Immature natural killer cell (primary cell): ENCODE data around the gene ARPC1B. TPM values are rescaled to one million over a fixed set of nuclear protein-coding genes. Genes with fewer than 3 reads are reported as not detected.

Experiments
- DNase-seq, 3 donors: peaks; one replicate each; pipeline ENCODE4 v3.0.0; 2022; ENCODE audit warnings: mixed read lengths in 1 of 3
- H3K27ac Mint-ChIP-seq, 6 donors: one replicate each; pipeline ENCODE4 v1.8.0; 2020; ENCODE audit warnings: mixed read lengths in 6 of 6, mild to moderate bottlenecking in 5 of 6, inconsistent platforms in 4 of 6, moderate library complexity in 3 of 6
- H3K27me3 Mint-ChIP-seq, 3 donors: one replicate each; pipeline ENCODE4 v1.8.0; 2020 to 2021; ENCODE audit warnings: low read depth in 3 of 3, mild to moderate bottlenecking in 3 of 3, mixed read lengths in 3 of 3, moderate library complexity in 3 of 3, inconsistent platforms in 1 of 3
- H3K36me3 Mint-ChIP-seq, 3 donors: one replicate each; pipeline ENCODE4 v1.8.0; 2020; ENCODE audit warnings: mixed read lengths in 3 of 3, inconsistent platforms in 2 of 3, mild to moderate bottlenecking in 2 of 3
- H3K4me1 Mint-ChIP-seq, 2 donors: one replicate each; pipeline ENCODE4 v1.8.0; 2020; ENCODE audit warnings: inconsistent platforms in 2 of 2, mild to moderate bottlenecking in 2 of 2, mixed read lengths in 2 of 2, moderate library complexity in 1 of 2
- H3K4me3 Mint-ChIP-seq, 5 donors: one replicate each; pipeline ENCODE4 v1.8.0; 2020; ENCODE audit warnings: mild to moderate bottlenecking in 5 of 5, mixed read lengths in 5 of 5, inconsistent platforms in 3 of 5, moderate library complexity in 3 of 5
- H3K9me3 Mint-ChIP-seq, 6 donors: one replicate each; pipeline ENCODE4 v1.8.0; 2020; ENCODE audit warnings: mild to moderate bottlenecking in 6 of 6, mixed read lengths in 6 of 6, inconsistent platforms in 4 of 6, moderate library complexity in 3 of 6
- polyA plus RNA-seq, 3 donors: library from polyadenylated mRNA; unstranded; fragments of 300-500 nt; fragmentation: Illumina TruSeq; gene quantifications; one replicate each; pipeline ENCODE4 v1.2.3, GENCODE V29; 2021

The ARPC1B gene
- polyA plus RNA-seq, 3 donors from 2014 or later = 582 to 834 (median 626) TPM

DNA sequence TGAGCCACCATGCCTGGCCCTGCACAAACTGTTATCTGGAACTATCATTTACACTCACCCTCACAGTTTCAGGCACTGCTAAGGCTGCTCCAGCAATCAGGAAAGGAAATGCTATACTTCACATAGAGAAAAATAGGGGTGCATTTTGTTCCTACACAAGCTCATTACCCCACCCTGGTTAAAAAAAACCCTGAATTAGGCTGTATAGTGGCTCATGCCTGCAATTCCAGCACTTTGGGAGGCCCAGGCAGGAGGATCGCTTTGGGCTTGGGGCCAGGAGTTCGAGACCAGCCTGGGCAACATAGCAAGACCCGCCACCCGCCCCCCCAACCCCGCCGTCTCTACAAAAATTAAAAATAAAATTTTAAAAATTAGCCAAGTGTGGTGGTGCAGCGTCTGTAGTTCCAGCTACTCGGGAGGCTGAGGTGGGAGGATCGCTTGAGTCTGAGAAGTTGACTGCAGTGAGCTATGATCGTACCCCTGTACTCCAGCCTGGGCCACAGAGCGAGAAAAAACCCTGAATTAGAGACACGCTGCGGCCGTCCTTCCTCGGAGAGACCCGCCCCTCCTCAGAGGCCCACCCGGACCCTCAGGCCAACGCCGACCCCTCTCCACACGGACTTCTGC lies 63.5 kb downstream of the ARPC1B start:
- Mint-ChIP-seq H3K27ac (peak overlapping the region; percentile 85 to 94 (median 92)), H3K4me3 (peak overlapping the region; percentile 94 to 96 (median 95)), H3K36me3 (peaks cover 0 to 4% (median 2%) of the 10 kb centered on the region in 3 donors), H3K27me3 (peaks cover 2 to 5% (median 3%) of the 10 kb centered on the region in 3 donors), H3K4me1 (peaks cover 23 to 40% of the 10 kb centered on the region in 2 donors), H3K9me3 (no peaks in the 10 kb centered on the region)
- no peak for DNase-seq

- Mint-ChIP-seq H3K9me3 (no peaks in the 10 kb centered on the region), H3K36me3 (peaks cover 0 to 7% (median 4%) of the 10 kb centered on the region in 3 donors), H3K27ac (peak within 1 kb of the TSS; percentile 85 to 95 (median 92)), H3K4me1 (peaks cover 23 to 43% of the 10 kb centered on the region in 2 donors), H3K4me3 (peak within 1 kb of the TSS; percentile 94 to 96 (median 95)), H3K27me3 (peaks cover 2 to 5% (median 3%) of the 10 kb centered on the region in 3 donors)
- DNase-seq = peak; percentile 90 to 93 (median 90)
Measured at GRCh38 chr7:99438573-99439480, 64.3 kb downstream of the ARPC1B start, which contains the start of the genes CPSF4 and PTCD1. CPSF4 (plus strand) TSS chr7:99438943; CDS start chr7:99439083, 140 bp downstream. PTCD1 (minus strand) TSS chr7:99438798; CDS start chr7:99435242, 3,556 bp downstream.

DNA sequence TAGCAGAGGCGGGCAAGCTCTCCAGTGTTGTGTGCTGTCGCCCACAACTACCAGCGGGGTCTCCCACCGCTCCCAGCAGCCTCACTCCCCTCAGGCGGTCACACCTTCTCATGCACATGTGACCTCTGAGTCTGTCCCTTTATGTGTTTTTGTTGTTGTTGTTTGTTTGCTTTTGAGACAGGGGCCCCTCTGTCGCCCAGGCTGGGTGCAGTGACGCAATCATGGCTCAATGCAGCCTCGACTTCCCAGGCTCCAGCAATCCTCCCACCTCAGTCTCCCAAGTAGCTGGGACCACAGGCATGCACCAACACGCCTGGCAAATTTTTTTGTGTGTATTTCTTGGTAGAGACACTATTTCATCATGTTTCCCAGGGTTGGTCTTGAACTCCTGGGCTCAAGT lies 65.7 kb downstream of the ARPC1B start:
- DNase-seq = no peak
- H3K27ac Mint-ChIP-seq = peak overlapping the region; percentile 21 to 95 (median 85)
- peak overlapping the region; percentile 94 to 96 (median 95) for H3K4me3 Mint-ChIP-seq

More for the DNA sequence above, 65.7 kb downstream of the ARPC1B start:
- H3K36me3 Mint-ChIP-seq = peaks cover 0 to 11% (median 4%) of the 10 kb centered on the region in 3 donors
- H3K27me3 Mint-ChIP-seq = peaks cover 2 to 5% (median 3%) of the 10 kb centered on the region in 3 donors
- H3K4me1 Mint-ChIP-seq = peaks cover 23 to 43% of the 10 kb centered on the region in 2 donors
- H3K9me3 Mint-ChIP-seq = no peaks in the 10 kb centered on the region

Other genes with a start within 250 kb of the ARPC1B start
- 1 to 10 TPM in 2 of 3 donors, under 1 TPM in 1; 0.93 to 2.0 (median 1.2) TPM for gene SMURF1, start 230.6 kb upstream of the ARPC1B start, polyA plus RNA-seq
- not detected for gene KPNA7, start 166.6 kb upstream of the ARPC1B start, polyA plus RNA-seq
- gene MYH16, start 101.9 kb upstream of the ARPC1B start, polyA plus RNA-seq = not detected
- 10 to 100 TPM; 26.6 to 49.2 (median 39.5) TPM for gene ARPC1A, start 48.8 kb upstream of the ARPC1B start, polyA plus RNA-seq
- 10 to 100 TPM; 20.7 to 43.3 (median 30.0) TPM for gene PDAP1, start 33.9 kb downstream of the ARPC1B start, polyA plus RNA-seq
- 100 to 1,000 TPM; 265 to 362 (median 279) TPM for gene BUD31, start 34.2 kb downstream of the ARPC1B start, polyA plus RNA-seq
- gene PTCD1, start 64.1 kb downstream of the ARPC1B start, polyA plus RNA-seq = 1 to 10 TPM in 2 of 3 donors, under 1 TPM in 1; 0.83 to 3.7 (median 1.4) TPM
- 10 to 100 TPM; 18.4 to 26.6 (median 22.2) TPM for gene CPSF4, start 64.2 kb downstream of the ARPC1B start, polyA plus RNA-seq
- 100 to 1,000 TPM; 455 to 757 (median 495) TPM for gene ATP5MF, start 91.4 kb downstream of the ARPC1B start, polyA plus RNA-seq
- gene ZNF789, start 98.2 kb downstream of the ARPC1B start, polyA plus RNA-seq = 1 to 10 TPM; 4.6 to 7.6 (median 5.4) TPM
- 10 to 100 TPM; 68.6 to 91.7 (median 76.0) TPM for gene ZNF394, start 125.6 kb downstream of the ARPC1B start, polyA plus RNA-seq
- 1 to 10 TPM; 3.2 to 9.4 (median 4.6) TPM for gene ZKSCAN5, start 129.9 kb downstream of the ARPC1B start, polyA plus RNA-seq
- gene FAM200A, start 177.4 kb downstream of the ARPC1B start, polyA plus RNA-seq = 1 to 10 TPM in 2 of 3 donors, not detected in 1; 1.9 to 4.7 TPM
- 10 to 100 TPM; 69.8 to 98.9 (median 75.0) TPM for gene ZNF655, start 183.9 kb downstream of the ARPC1B start, polyA plus RNA-seq
- gene TMEM225B, start 223.5 kb downstream of the ARPC1B start, polyA plus RNA-seq = 1 to 10 TPM; 1.3 to 6.5 (median 2.8) TPM
- 10 to 100 TPM in 1 of 3 donors, 1 to 10 TPM in 2; 7.6 to 14.9 (median 9.6) TPM for gene ZSCAN25, start 242.2 kb downstream of the ARPC1B start, polyA plus RNA-seq